K562 (cell line): ENCODE results near the gene EFHC1. TPM values are rescaled to one million over a fixed set of nuclear protein-coding genes. Genes with fewer than 3 reads are reported as not detected.

Experiments
- ATAC-seq: fragments of 200-7000 bp; cut with Tn5 transposase; 3 replicates; pipeline ENCODE4 v1.9.1; 2020; ENCODE audit warnings: moderate library complexity
- BruUV-seq: library from RNA; stranded (reverse); fragments of 400-500 nt; replicated peaks from 2 replicates; lab custom pipeline; 2021; lab: Mats Ljungman, UMichigan
- CTCF ChIA-PET: fragments of 300-600 bp; formaldehyde crosslinking; extraction: SDS; loops from one replicate; lab custom pipeline; 2021; ENCODE audit warnings: low intra/inter-chr PET ratio; lab: Yijun Ruan, JAX
- POLR2A ChIA-PET: fragments of 300-600, 350-650 bp; sonication (Branson Sonifier 250); formaldehyde crosslinking; extraction: SDS; loops from one replicate; lab custom pipeline; 2021; ENCODE audit warnings: antibody characterized with exemption, inconsistent platforms; lab: Yijun Ruan, JAX
- DNase-seq, 4 experiments: peaks; one replicate each; pipeline versions ENCODE4 v3.0.0 to v3.0.0-alpha.2; 2011 to 2018; ENCODE audit warnings: low spot score in 3 of 4, mixed read lengths in 3 of 4; ENCODE audit errors: extremely low read depth in 1 of 4
- FAIRE-seq: peaks from 2 replicates; lab custom pipeline; 2011; peaks lifted over from hg19 to GRCh38; lab: Jason Lieb, UNC
- H2AFZ ChIP-seq: 2 replicates; pipeline ENCODE4 v1.6.0; 2011; ENCODE audit warnings: low read depth, low read length, control low read depth, inconsistent platforms
- H3K27ac ChIP-seq: fragments of 200-600 bp; 3 replicates; pipeline ENCODE4 v1.8.0; 2011; ENCODE audit warnings: low read depth, mild to moderate bottlenecking, control low read depth, inconsistent platforms, low read length, moderate library complexity, mixed read lengths; ENCODE audit errors: extremely low read depth
- H3K27me3 ChIP-seq, 2 experiments: fragments of 300-600 bp in 1 of 2; 2 replicates in 1 of 2; 3 replicates in 1 of 2; pipeline versions ENCODE4 v1.6.0 to v1.8.0; 2011; ENCODE audit warnings: inconsistent platforms in 2 of 2, low read length in 2 of 2, mild to moderate bottlenecking in 1 of 2, mixed read lengths in 1 of 2, moderate library complexity in 1 of 2; ENCODE audit not compliant: control insufficient read depth in 2 of 2, insufficient read depth in 2 of 2
- H3K36me3 ChIP-seq: fragments of 300-600 bp; 3 replicates; pipeline ENCODE4 v1.8.0; 2011; ENCODE audit warnings: mild to moderate bottlenecking, low read length, inconsistent platforms; ENCODE audit not compliant: control insufficient read depth, insufficient read depth
- H3K4me1 ChIP-seq, 2 experiments: fragments of 200-600 bp in 1 of 2; replicated peaks in 1 of 2; 2 replicates in 1 of 2; 3 replicates in 1 of 2; pipeline versions ENCODE4 v1.5.1 to v1.8.0; 2011; ENCODE audit warnings: inconsistent platforms in 2 of 2, low read length in 2 of 2, mild to moderate bottlenecking in 1 of 2, mixed read lengths in 1 of 2, moderate library complexity in 1 of 2; ENCODE audit not compliant: control insufficient read depth in 2 of 2, insufficient read depth in 2 of 2
- H3K4me2 ChIP-seq: 2 replicates; pipeline ENCODE4 v1.6.1; 2011; ENCODE audit warnings: low read length, control low read depth, inconsistent platforms, mixed read lengths; ENCODE audit not compliant: insufficient read depth
- H3K4me3 ChIP-seq: fragments of 200-600 bp; sonication (generic), shearing (Covaris generic); 2 replicates; pipeline ENCODE4 v1.5.1; 2016; ENCODE audit warnings: control low read depth, inconsistent platforms
- H3K79me2 ChIP-seq: fragments of 200-600 bp; 3 replicates; pipeline ENCODE4 v1.8.0; 2011; ENCODE audit warnings: low read length, inconsistent platforms; ENCODE audit not compliant: control insufficient read depth, insufficient read depth
- H3K9ac ChIP-seq, 2 experiments: 2 replicates each; pipeline versions ENCODE4 v1.6.0 to v1.6.1; 2011; ENCODE audit warnings: low read depth in 2 of 2, low read length in 2 of 2, control low read depth in 1 of 2, inconsistent platforms in 1 of 2, mild to moderate bottlenecking in 1 of 2, mixed read lengths in 1 of 2; ENCODE audit not compliant: insufficient read depth in 1 of 2
- H3K9me1 ChIP-seq: one replicate; pipeline ENCODE4 v1.6.0; 2011; ENCODE audit warnings: inconsistent platforms, mild to moderate bottlenecking, low read length, moderate library complexity; ENCODE audit not compliant: control insufficient read depth, insufficient read depth
- H3K9me3 ChIP-seq: replicated peaks from 2 replicates; pipeline ENCODE4 v1.5.1; 2011; ENCODE audit warnings: low read depth, low read length, inconsistent platforms; ENCODE audit not compliant: control insufficient read depth, insufficient read depth
- H4K20me1 ChIP-seq: replicated peaks from 2 replicates; pipeline ENCODE4 v1.6.1; 2011; ENCODE audit warnings: low read length, inconsistent platforms, mixed read lengths; ENCODE audit not compliant: control insufficient read depth, insufficient read depth
- FOXM1 ChIP-seq, 2 experiments: fragments of 450-650 bp in 1 of 2; sonication (generic) in 1 of 2; formaldehyde crosslinking in 1 of 2; IDR thresholded peaks; 2 replicates each; pipeline versions ENCODE4 v1.6.1 to v1.9.0; 2017 to 2022; ENCODE audit warnings: low read depth in 2 of 2, mild to moderate bottlenecking in 2 of 2, missing genetic modification reagents in 1 of 2, moderate library complexity in 1 of 2
- MTA1 ChIP-seq: fragments of 450-650 bp; IDR thresholded peaks from 2 replicates; pipeline ENCODE4 v1.6.1; 2017; ENCODE audit warnings: borderline replicate concordance
- MTA3 ChIP-seq: fragments of 450-650 bp; formaldehyde crosslinking; IDR thresholded peaks from 2 replicates; pipeline ENCODE4 v1.6.1; 2017; ENCODE audit warnings: mild to moderate bottlenecking, borderline replicate concordance
- NFIC ChIP-seq: fragments of 450-650 bp; IDR thresholded peaks from 2 replicates; pipeline ENCODE4 v1.6.1; 2017; ENCODE audit warnings: mild to moderate bottlenecking, inconsistent platforms
- NFIX ChIP-seq: fragments of 250-450 bp; sonication (Bioruptor Pico); IDR thresholded peaks from 2 replicates; pipeline ENCODE4 v1.4.0; 2020; ENCODE audit warnings: low read depth, mild to moderate bottlenecking, moderate library complexity
- TEAD2 ChIP-seq: fragments of 450-650 bp; IDR thresholded peaks from 2 replicates; pipeline ENCODE4 v1.6.1; 2016; ENCODE audit warnings: missing genetic modification characterization, control low read depth, missing compliant biosample characterization
- ZEB2 ChIP-seq: fragments of 450-650 bp; IDR thresholded peaks from 2 replicates; pipeline ENCODE4 v1.6.1; 2016
- WGBS: fragments of 100-300 bp; shearing (Covaris generic); methylation state at CpG from one replicate; pipeline ENCODE4 v1.1.6; 2016; ENCODE audit warnings: low coverage, mixed read lengths; ENCODE audit not compliant: insufficient coverage; ENCODE audit errors: missing lambda C conversion rate; 5-methylcytosine and 5-hydroxymethylcytosine counted together
- in situ Hi-C: fragments of 300-500 bp; cut with MboI; formaldehyde crosslinking; loops from 4 replicates; pipeline ENCODE4 v1.15.0; 2018; ENCODE audit warnings: inconsistent platforms, mixed read lengths
- intact Hi-C: fragments of 100-400 bp; cut with micrococcal nuclease; formaldehyde crosslinking; loops from 2 replicates; pipeline ENCODE4 v1.14.2; 2022
- polyA plus RNA-seq, 8 experiments: library from polyadenylated mRNA; depleted of rRNA in 4 of 8; stranded (reverse) in 5 of 8; unstranded in 3 of 8; fragments of >200 nt; fragmentation: Nextera tagmentation in 2 of 8; fragmentation: Illumina TruSeq in 1 of 8; extraction: Ambion mirVana in 2 of 8; extraction: Trizol in 1 of 8; gene quantifications; 2 replicates each; pipeline versions ENCODE4 v1.2.1 to v1.2.3, GENCODE V29; 2011 to 2014; ENCODE audit warnings: inconsistent platforms in 1 of 8, missing spikeins in 1 of 8
- total RNA-seq, 7 experiments: library from RNA; depleted of rRNA in 6 of 7; stranded (reverse); fragments of >200 nt in 6 of 7; fragmentation: Illumina TruSeq in 2 of 7; extraction: Trizol in 2 of 7; gene quantifications; 2 replicates each; pipeline versions ENCODE4 v1.2.1 to v1.2.3, GENCODE V29; 2011 to 2021; ENCODE audit warnings: low replicate concordance in 1 of 7
- TF ChIP-seq, protein P1 (sequence below): sonication (generic); formaldehyde crosslinking; IDR thresholded peaks from 2 replicates; pipeline ENCODE4 v1.8.0; 2022; ENCODE audit warnings: missing genetic modification reagents, mild to moderate bottlenecking, borderline replicate concordance

The EFHC1 gene
- total and polyA plus RNA-seq, 9 of the 15 experiments (the other 6 are each of a cell fraction or from before 2014, with no cell fraction given), result 9.5 to 31.0 (median 14.9) TPM

DNA sequence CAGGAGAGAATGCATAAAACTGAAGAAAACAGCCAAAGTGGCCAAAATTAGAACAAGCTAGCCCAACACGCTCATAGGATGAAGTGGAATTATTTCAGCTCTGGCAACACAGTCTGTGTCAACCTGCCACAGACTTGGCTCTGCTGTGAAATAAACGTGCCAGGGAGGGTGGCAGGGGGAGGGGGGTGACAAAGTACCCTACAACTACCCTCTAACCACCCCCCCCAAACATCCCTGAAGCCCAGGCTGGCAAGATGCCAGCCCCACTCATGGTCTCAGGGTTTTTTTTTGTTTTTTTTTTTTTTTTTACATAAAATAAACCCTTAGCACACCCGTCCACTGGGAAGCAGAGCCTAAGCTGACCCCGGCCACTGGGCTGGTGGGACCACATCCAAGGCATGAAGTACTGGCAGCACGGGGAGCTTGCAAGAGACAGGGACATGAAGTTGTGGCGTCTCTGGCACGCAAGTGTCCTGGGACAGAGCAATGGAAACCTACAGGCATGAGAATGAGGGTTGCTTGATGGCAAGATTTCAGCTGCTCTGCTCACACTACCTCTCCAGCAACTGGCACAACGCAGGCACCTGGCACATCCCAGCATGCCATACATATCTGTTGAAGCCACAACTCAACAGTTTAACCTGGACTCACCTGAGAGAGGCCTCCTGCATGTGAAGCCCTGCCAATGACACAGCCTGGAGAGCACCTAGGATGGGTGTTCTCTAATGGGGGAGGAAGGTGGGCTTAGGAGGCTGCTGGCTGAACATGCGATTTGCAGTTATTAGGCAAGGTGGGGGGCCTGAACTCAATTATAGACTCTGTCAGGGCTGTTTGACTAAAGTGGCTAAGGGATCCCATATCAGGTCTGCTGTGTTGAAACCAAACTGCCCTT, 80.3 kb downstream of the EFHC1 start:
- 84% methylated on average over 8 of the region's 9 CpGs for WGBS
- ChIA-PET POLR2A (interaction anchor here (1.8 kb wide), 1 partner anchor 8 kb away, joined by 5 read pairs; no protein-coding TSS in a partner anchor), CTCF (no interaction called here)
- ATAC-seq, result no peak
- H3K4me3 ChIP-seq, result no peak overlapping the region
- H2AFZ ChIP-seq, result no peak overlapping the region
- no peaks in the 10 kb centered on the region for H3K9me3 ChIP-seq
- H3K27ac ChIP-seq, result no peak overlapping the region
- peaks cover 22 to 34% of the 10 kb centered on the region in 2 experiments for H3K4me1 ChIP-seq
- TF ChIP-seq, protein P1, sequence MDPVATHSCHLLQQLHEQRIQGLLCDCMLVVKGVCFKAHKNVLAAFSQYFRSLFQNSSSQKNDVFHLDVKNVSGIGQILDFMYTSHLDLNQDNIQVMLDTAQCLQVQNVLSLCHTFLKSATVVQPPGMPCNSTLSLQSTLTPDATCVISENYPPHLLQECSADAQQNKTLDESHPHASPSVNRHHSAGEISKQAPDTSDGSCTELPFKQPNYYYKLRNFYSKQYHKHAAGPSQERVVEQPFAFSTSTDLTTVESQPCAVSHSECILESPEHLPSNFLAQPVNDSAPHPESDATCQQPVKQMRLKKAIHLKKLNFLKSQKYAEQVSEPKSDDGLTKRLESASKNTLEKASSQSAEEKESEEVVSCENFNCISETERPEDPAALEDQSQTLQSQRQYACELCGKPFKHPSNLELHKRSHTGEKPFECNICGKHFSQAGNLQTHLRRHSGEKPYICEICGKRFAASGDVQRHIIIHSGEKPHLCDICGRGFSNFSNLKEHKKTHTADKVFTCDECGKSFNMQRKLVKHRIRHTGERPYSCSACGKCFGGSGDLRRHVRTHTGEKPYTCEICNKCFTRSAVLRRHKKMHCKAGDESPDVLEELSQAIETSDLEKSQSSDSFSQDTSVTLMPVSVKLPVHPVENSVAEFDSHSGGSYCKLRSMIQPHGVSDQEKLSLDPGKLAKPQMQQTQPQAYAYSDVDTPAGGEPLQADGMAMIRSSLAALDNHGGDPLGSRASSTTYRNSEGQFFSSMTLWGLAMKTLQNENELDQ (CRISPR knock-in tag), result no peak
- no peak for TF ChIP-seq MTA1
- TF ChIP-seq NFIX, result 0 out of 2 replicates have a peak, but pooled peaks have one; percentile 5
- TF ChIP-seq NFIC, result peak; percentile 76
- TF ChIP-seq MTA3, result no peak
- no peak for TF ChIP-seq ZEB2
- TF ChIP-seq FOXM1 (IDR thresholded peaks at IDR 0.05; ENCODE audit: low read depth), result no peak
- TF ChIP-seq FOXM1 (CRISPR knock-in tag; IDR thresholded peaks at IDR 0.05; ENCODE audit: low read depth), result no peak
- no peak for TF ChIP-seq TEAD2 (tag)
- TF ChIP-seq, all 486 proteins: peak for 2
- no peaks in the 10 kb centered on the region for H3K79me2 ChIP-seq
- DNase-seq, result no peak
- H3K4me2 ChIP-seq, result no peak overlapping the region
- FAIRE-seq, result no peak
- BruUV-seq, result no TSS peak
- H4K20me1 ChIP-seq, result no peaks in the 10 kb centered on the region
- H3K9me1 ChIP-seq, result no peaks in the 10 kb centered on the region
- H3K27me3 ChIP-seq, result no peaks in the 10 kb centered on the region
- H3K36me3 ChIP-seq, result peaks cover 26% of the 10 kb centered on the region; the same call in 2 of the 3 replicates
- in situ Hi-C loops (no loop called here), intact Hi-C loops (loop anchor here (5.0 kb wide), 2 partner anchors 97 to 162 kb away; no protein-coding TSS in a partner anchor)
- H3K9ac ChIP-seq, result 0 out of 4 replicates have a peak overlapping the region, but pooled peaks of 1 of the 2 experiments have one; percentile 31
